ENCODE results near the gene APRT.
"Not testable (repeated sequence)": the region's sequence is repeated elsewhere in the genome, so short reads cannot be mapped to it uniquely, and the experiment has no call there.

APRT gene

DNA sequence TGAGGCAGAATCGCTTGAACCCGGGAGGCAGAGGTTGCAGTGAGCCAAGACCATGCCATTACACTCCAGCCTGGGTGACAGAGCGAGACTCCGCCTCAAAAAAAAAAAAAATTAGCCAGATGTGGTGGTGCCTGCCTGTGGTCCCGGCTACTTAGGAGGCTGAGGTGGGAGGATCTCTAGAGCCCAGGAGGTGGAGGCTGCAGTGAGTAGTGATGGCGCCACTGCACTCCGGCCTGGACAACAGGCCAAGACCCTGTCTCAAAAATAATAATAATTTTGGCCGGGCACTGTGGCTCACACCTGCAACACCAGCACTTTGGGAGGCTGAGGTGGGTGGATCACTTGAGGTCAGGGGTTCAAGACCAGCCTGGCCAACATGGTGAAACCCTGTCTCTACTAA, 23.0 kb downstream of the APRT start:
- not testable (repeated sequence) for DNase-seq (ENCODE audit: low read depth in 1 of 2, low spot score in 1 of 2)

DNA sequence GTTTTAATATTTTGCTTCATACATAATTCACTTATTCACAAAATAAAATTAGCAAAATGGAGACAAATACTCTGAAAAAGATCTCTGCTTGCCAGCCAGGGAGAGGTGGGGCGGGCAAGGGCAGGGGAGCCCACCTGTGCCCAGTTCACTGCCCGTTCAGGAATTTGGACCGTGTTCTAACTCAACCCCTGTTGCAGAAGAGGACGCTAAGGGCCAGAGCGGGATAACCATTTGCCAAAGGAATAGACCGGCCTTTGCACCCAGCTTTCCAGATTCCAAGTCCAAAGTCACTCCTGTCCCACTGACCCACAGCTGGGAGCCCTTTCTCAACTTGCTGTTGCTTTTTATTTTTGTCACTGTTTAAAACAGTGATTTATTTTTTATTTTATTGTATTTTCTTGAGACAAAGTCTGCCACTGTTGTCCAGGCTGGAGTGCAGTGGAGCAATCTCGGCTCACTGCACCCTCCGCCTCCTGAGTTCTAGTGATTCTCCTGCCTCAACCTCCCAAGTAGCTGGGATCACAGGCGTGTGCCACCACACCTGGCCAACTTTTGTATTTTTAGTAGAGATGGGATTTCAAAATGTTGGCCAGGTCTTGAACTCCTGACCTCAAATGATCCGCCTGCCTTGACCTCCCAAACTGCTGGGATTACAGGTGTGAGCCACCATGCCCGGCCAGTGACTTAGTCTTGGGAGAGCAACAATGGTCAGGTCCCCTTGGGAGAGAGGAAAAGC, 24.0 kb downstream of the APRT start:
- no peak for DNase-seq (ENCODE audit: low read depth in 1 of 2, low spot score in 1 of 2)

GRCh38 chr16:88785106-88785924, 26.4 kb downstream of the APRT start, which contains the start of gene PIEZO1:
Gene PIEZO1, minus strand, starts transcription at chr16:88785220. Its CDS starts 256 bp downstream, at chr16:88784964.
- DNase-seq (ENCODE audit: low read depth in 1 of 2, low spot score in 1 of 2): peak; percentile 73 to 77

DNA sequence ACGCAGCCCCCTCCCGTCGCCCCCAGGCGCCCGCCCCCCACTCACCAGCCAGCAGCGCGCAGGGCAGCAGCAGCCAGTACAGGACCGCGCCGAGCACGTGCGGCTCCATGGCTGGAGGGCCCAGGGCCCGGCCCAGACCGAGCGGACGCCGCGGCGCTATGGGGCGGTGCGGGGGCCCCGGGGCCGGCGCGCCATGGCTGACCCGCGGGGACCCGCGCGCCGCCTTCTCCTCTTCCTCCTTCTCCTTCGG, 26.9 kb downstream of the APRT start:
- DNase-seq (ENCODE audit: low read depth in 1 of 2, low spot score in 1 of 2): no peak

DNA sequence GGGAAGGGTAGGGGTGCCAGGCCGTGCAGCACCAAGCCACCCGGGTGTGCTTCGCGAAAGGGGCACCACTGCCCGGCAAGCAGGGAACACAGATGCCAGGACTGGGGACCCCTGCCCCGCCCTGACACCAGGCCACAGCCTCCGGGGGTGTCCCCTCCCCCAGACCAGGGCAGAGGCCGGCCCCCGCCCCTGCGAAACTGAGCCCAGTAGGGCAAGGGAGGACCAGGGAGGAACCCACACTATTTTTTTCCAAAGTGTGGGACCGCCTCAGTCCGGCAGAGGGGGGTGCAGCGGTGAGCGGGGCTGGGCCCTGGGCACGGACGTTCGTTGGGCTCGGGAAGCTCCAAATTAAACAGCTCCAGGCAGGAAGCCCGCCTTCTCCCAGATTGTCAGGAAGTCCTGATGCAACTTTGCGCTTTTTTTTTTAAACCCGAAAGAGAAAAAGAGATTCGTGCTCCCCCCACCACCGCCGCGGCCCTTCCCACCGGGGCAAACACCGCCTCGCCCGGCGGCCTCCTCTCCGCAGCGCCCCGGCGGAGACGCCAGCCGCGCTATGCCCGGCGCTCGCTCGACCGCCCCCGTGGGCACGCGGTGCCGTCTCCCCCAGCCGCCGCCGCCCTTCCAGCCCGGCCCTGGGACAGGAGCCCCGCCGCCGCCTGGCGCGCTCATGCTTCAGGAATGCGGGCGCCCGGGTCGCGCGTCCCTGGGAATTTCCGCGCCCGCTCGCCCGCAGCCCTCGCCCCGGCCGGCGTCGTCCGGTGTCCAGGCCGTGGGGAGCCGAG, 27.5 kb downstream of the APRT start:
- DNase-seq (ENCODE audit: low read depth in 1 of 2, low spot score in 1 of 2): peak in 1 of 2 donors; percentile 21

GRCh38 chr16:88783391-88784073, 28.2 kb downstream of the APRT start:
- DNase-seq (ENCODE audit: low read depth in 1 of 2, low spot score in 1 of 2): no peak

GRCh38 chr16:88782454-88783390, 29.0 kb downstream of the APRT start:
- peak in 1 of 2 donors; percentile 66 for DNase-seq (ENCODE audit: low read depth in 1 of 2, low spot score in 1 of 2)

GRCh38 chr16:88781140-88782077, 30.3 kb downstream of the APRT start:
- DNase-seq (ENCODE audit: low read depth in 1 of 2, low spot score in 1 of 2): peak; percentile 35 to 49

DNA sequence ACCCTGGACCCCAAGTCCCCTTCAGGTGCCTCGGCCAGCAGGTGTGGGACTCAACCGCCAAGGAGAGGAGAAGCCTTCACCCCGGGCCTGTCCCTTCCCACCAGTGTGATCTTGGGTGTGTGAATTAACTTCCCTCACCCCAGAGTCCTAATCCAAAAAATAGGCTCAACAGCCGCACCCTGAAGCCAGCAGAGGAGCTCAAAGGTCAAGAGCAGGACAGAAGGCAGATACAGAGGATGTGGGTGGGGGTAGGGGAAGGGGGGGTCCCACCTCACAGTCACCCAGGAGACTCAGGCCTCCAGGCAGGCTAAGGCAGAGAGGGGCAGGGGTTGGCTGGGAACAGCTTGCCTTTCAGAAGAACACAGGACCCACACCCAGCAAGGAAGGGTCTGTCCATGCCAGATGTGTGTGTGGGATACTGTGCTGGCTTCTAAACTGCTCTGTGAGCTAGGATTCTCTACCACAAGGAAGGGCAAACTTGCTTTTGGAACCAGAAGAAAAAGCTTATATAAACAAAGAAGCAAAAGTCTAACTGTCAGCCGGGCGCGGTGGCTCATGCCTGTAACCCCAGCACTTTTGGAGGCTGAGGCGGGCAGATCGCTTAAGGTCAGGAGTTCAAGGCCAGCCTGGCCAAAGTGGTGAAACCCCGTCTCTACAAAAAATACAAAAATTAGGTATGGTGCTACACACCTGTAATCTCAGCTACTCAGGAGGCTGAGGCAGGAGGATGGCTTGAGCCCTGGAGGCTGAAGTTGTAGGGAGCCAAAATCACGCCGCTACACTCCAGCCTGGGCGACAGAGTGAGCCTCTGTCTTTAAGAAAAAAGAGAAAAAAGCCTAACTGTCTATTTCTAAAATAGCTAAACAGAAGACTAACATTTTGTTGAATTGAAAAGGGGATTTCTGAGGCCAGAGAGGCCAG, 31.3 kb downstream of the APRT start:
- DNase-seq (ENCODE audit: low read depth in 1 of 2, low spot score in 1 of 2): no peak

GRCh38 chr16:88779406-88780141, 32.2 kb downstream of the APRT start:
- no peak for DNase-seq (ENCODE audit: low read depth in 1 of 2, low spot score in 1 of 2)

DNA sequence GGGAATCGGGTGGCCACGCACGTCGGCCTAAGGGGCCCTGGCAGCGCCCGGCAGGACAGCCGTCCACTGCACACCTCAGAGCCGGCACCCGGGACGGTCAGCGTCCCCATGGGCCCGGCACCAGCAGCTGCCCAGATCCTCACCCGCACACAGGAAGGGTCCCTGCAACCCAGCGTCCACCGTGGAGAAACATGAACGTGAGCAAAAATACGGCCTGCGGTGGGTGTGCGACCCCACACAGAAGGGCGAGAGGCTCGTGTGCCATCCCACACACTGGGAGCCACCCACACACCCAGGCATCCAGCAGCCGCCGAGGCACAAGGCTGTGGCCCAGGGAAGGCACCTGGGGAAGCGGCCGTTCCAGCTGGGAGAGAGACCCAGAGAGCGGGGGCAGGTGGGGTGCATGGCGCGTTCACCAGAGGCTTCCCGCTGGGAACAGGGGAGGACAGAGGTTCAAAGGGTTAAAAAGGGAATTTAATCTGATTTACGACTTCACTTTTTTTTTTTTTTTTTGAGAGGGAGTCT, 33.1 kb downstream of the APRT start:
- no peak for DNase-seq (ENCODE audit: low read depth in 1 of 2, low spot score in 1 of 2)

DNA sequence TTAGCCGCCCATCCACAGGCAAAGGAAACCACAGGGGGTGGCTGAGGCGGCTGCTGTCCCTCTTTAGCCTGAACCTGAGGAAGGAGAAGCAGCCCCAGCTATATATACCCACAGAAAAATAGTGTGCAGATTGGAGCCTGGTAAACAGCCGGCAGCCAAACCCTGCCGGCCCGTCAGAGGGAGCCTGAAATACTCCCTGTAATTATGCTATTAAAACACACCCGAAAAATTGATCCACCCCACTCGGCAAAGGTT, 33.5 kb downstream of the APRT start:
- no peak for DNase-seq (ENCODE audit: low read depth in 1 of 2, low spot score in 1 of 2)

DNA sequence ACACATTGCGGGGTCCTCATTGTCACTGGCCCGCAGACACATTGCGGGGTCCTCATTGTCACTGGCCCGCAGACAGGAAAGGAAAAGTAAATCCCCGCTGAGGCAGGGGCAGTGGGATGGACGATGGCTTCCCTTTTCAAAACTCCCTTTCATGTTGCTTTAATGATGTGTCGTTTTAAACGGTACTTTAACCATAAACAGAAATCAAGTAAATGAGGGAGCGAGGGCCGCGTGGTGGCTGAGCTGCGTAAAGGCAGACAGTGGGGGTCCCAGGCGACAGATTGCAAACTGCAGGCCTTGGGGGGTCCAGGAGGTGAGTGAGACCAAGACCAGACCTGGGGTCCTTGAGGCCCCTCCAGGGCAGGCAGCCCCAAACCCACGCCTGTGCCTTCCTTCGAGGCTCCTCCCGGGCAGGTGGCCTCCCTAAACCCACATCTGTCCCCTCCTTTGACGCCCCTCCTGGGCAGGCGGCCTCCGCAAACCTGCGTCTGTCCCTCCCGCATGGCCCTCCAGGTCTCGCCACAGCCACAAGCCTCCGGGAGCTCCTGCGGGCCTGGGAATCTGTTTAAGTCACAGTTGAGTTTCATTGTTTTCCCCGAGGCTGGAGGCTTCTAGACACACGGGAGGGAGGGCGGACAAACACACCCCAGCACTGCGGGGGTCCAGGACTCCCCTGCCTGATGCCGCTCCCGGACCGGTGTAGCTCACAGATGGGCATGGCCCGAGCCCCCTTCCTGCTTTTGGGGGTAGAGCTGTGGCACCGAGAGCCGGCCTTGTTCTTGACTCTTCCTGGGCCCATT, 34.1 kb downstream of the APRT start:
- no peak for DNase-seq (ENCODE audit: low read depth in 1 of 2, low spot score in 1 of 2)

DNA sequence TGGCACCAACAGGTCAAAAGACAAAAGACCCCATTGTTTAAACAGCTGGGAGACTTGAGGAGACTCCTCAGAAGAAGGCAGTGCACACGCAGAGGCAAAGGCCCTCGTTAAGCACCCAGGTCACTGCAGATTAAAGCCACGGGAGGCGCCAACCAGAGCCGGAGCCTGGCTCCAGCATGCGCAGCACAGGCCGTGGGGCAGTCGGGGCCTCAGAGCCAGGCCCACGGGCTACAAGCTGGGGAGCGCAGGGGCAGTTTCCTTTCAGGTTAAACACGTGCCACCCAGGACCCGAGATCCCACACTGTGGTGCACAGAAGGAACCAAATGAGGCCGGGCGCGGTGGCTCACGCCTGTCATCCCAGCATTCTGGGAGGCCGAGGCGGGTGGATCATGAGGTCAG, 35.9 kb downstream of the APRT start:
- DNase-seq (ENCODE audit: low read depth in 1 of 2, low spot score in 1 of 2): no peak

GRCh38 chr16:88774544-88775393, 37.0 kb downstream of the APRT start:
- DNase-seq (ENCODE audit: low read depth in 1 of 2, low spot score in 1 of 2): no peak

All from stimulated activated CD4-positive, alpha-beta T cell treated with anti-CD3 and anti-CD28 coated beads, Interleukin-15, amount 100 ng/mL, for 1 hour (primary cell).